Calu3 (cell line): ENCODE data around the gene TNFRSF9. TPM values are rescaled to one million over a fixed set of nuclear protein-coding genes. Genes with fewer than 3 reads are reported as not detected.

Experiments
- BruUV-seq: library from RNA; stranded (reverse); fragments of 400-500 nt; replicated peaks from 2 replicates; lab custom pipeline; 2021; lab: Mats Ljungman, UMichigan
- CTCF ChIA-PET: fragments of 300-600 bp; sonication (Branson Sonifier 250); formaldehyde crosslinking; loops from one replicate; lab custom pipeline; 2022; ENCODE audit warnings: antibody characterized with exemption; lab: Charles Lee
- DNase-seq: peaks from one replicate; pipeline ENCODE4 v3.0.0; 2022
- H3K27ac Mint-ChIP-seq: one replicate; pipeline ENCODE4 v1.8.0; 2022; ENCODE audit warnings: mixed read lengths; ENCODE audit not compliant: unreplicated experiment
- H3K27me3 Mint-ChIP-seq: one replicate; pipeline ENCODE4 v1.8.0; 2022; ENCODE audit warnings: mixed read lengths; ENCODE audit not compliant: unreplicated experiment
- H3K36me3 Mint-ChIP-seq: one replicate; pipeline ENCODE4 v1.8.0; 2022; ENCODE audit warnings: mild to moderate bottlenecking, moderate library complexity, mixed read lengths; ENCODE audit not compliant: insufficient read depth, unreplicated experiment
- H3K4me1 Mint-ChIP-seq: one replicate; pipeline ENCODE4 v1.8.0; 2022; ENCODE audit warnings: mild to moderate bottlenecking, low read depth, mixed read lengths; ENCODE audit not compliant: unreplicated experiment
- H3K4me3 Mint-ChIP-seq: one replicate; pipeline ENCODE4 v1.8.0; 2022; ENCODE audit warnings: mild to moderate bottlenecking, low read depth, moderate library complexity, mixed read lengths; ENCODE audit not compliant: unreplicated experiment
- H3K9me3 Mint-ChIP-seq: one replicate; pipeline ENCODE4 v1.8.0; 2022; ENCODE audit warnings: low read depth, mixed read lengths; ENCODE audit not compliant: unreplicated experiment
- intact Hi-C: fragments of 100-400 bp; cut with micrococcal nuclease; formaldehyde crosslinking; loops from one replicate; pipeline ENCODE4 v1.10.0; 2022; ENCODE audit not compliant: unreplicated experiment
- total RNA-seq: library from RNA; stranded (reverse); gene quantifications from 2 replicates; pipeline ENCODE4 v1.2.3, GENCODE V29; 2022
- TF ChIP-seq, protein P1 (sequence below): fragments of 200-600 bp; IDR thresholded peaks from one replicate; pipeline ENCODE4 v1.8.0; 2022; ENCODE audit warnings: antibody characterized with exemption; ENCODE audit not compliant: unreplicated experiment

Gene TNFRSF9
- total RNA-seq, 1 experiment from 2014 or later: 0.42 TPM

DNA sequence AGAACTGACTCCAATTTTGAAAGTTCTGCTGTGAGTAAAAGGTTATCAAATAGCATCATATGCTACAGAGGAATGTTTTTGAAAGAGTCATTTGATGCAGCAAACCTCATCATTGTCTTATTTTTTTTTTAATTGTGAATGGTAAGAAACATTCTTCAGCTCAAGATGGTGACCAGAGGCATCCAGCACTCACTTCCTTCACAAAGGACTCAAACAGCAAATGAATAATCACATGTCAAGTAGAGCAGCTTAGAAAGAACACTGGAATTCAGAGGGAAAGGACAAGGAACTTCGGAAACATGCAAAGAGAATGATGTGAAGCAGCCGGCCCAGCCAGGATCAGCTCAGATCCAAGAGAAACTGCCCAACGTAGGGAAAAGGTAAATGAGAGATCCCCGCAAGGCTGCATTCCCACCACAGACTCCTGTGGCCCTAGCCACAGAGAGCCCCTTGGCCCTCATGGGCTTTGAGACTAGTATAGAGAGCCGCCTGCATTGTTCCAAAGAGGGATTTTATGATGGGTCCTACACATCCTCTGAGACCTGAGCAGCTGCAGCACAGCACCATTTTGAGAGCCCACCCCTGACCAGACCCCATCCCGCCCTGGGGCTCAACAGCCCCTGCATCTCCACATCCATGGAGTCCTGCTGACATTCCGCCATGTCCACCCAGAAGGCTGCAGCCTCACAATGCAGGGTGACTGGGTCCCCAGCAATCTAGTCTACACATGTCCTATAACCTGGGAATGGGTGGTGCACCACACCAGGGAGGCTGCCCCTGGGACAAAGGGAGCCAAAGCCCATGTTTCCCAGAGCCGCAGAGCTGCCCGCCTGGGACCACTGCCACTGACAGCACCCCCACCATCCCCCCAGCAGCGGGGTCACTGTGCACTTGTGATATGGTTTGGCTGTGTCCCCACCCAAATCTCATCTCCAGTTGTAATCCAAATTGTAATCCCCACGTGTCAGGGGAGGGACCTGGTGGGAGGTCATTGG, 66.5 kb downstream of the TNFRSF9 start:
- H3K27ac Mint-ChIP-seq: no peak overlapping the region
- intact Hi-C loops: no loop called here
- TF ChIP-seq, protein P1, sequence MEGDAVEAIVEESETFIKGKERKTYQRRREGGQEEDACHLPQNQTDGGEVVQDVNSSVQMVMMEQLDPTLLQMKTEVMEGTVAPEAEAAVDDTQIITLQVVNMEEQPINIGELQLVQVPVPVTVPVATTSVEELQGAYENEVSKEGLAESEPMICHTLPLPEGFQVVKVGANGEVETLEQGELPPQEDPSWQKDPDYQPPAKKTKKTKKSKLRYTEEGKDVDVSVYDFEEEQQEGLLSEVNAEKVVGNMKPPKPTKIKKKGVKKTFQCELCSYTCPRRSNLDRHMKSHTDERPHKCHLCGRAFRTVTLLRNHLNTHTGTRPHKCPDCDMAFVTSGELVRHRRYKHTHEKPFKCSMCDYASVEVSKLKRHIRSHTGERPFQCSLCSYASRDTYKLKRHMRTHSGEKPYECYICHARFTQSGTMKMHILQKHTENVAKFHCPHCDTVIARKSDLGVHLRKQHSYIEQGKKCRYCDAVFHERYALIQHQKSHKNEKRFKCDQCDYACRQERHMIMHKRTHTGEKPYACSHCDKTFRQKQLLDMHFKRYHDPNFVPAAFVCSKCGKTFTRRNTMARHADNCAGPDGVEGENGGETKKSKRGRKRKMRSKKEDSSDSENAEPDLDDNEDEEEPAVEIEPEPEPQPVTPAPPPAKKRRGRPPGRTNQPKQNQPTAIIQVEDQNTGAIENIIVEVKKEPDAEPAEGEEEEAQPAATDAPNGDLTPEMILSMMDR: no peak
- CTCF ChIA-PET: interaction anchor here (0.5 kb wide), 1 partner anchor 1061 kb away, joined by 4 read pairs; no protein-coding TSS in a partner anchor
- no peaks in the 10 kb centered on the region for H3K4me1 Mint-ChIP-seq
- no peak overlapping the region for H3K4me3 Mint-ChIP-seq
- H3K36me3 Mint-ChIP-seq: no peaks in the 10 kb centered on the region
- peaks cover 22% of the 10 kb centered on the region for H3K27me3 Mint-ChIP-seq
- H3K9me3 Mint-ChIP-seq: no peaks in the 10 kb centered on the region
- BruUV-seq: no TSS peak
- no peak for DNase-seq

DNA sequence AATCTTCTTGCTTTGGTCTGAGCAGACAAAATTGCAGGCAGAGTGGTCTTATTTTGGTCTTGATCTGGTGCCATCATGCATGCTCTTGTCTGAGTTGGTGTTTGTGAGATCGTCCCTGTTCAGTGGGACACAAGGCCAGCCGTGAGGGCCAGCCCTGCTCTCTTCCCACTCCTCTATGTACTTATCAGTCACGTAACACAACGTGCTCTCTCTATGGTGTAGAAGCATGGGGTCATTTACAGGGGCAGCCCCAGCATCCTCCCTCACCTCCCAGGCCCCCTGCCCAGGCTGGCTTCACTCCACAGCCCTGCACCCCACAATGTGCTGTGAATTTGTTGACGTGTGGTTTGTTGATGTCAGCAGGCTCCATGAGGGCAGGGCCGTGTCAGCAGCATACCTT, 69.5 kb downstream of the TNFRSF9 start:
- Mint-ChIP-seq H3K4me3 (no peak overlapping the region), H3K27ac (no peak overlapping the region), H3K27me3 (peaks cover 22% of the 10 kb centered on the region), H3K9me3 (no peaks in the 10 kb centered on the region), H3K4me1 (no peaks in the 10 kb centered on the region), H3K36me3 (no peaks in the 10 kb centered on the region)
- DNase-seq: no peak
- CTCF ChIA-PET: no interaction called here
- no TSS peak for BruUV-seq
- TF ChIP-seq, protein P1: no peak
- intact Hi-C loops: no loop called here

DNA sequence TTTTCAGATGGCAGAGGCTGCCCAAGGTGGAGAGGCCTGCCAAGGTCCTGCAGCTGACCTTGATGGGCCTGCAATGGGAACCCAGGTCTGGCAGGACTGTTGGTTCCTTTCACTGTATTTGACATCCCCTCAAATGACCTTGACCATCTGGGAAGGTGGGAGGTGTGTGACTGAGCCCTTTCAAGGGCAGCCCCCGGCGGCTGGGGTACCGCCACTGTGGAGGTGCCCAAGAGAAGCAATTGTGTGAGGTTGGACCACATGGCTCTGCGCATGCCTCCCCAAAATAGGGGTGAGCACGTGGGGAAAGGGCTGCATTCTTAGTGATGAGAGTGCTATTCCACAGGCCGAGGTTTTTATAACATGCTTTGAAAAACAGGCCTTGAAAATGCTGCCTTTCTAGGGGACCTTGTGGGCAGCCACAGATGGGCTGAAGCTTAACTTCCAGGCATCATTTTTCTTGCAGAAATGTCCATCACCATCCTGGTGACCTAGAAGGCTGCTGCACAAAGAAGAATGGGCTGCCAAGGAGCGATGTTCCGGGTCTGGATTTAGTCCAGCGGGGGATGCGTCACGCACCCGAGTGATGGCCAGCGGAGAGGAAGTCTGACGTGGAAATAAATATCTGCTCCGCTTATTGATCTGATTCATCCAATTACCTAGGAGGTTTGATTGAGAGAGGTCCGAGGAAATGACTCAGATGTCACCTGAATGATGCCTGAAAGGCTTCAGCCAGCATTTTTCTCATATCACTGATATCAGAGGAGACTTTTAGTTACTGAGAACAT, 71.3 kb downstream of the TNFRSF9 start:
- Mint-ChIP-seq H3K27ac (no peak overlapping the region), H3K4me1 (no peaks in the 10 kb centered on the region), H3K36me3 (no peaks in the 10 kb centered on the region), H3K4me3 (no peak overlapping the region), H3K9me3 (no peaks in the 10 kb centered on the region), H3K27me3 (peaks cover 16% of the 10 kb centered on the region)
- CTCF ChIA-PET: interaction anchor here (0.6 kb wide), 1 partner anchor 17 kb away, joined by 4 read pairs; the partner anchor contains the start of gene UTS2
- no TSS peak for BruUV-seq
- TF ChIP-seq, protein P1: no peak
- intact Hi-C loops: no loop called here
- DNase-seq: no peak

DNA sequence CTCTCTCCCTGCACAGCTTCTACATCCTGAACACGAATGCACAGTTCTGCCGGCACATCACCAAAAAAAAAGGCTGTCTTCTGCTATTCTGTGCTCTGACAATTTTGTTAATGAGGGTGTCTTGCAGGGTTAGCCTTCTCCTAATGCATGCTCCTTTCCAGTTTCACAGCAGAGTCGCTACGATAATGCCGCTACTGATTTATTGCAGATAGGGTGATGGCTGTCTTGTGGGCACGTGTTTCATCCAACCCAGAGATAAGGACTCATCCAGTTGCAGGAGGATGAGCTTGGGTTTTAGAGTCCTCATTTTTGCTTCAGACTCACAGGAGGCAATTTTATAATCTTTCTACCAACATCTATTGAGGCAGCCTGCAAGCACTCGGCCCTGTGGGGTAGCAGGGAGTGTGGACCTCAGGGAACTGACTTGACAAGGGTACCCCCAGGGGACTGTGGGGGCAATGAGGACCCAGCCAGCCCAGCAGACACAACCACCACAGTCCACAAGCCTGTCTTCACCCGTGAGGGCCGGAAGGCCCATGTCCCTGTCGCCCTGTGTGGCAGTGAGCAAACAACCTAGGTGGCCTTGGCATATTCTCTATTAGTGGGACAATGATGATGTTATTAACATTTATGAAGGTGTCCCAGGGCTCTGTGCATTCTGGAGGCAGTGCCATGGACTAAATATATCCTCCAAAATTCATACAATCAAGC, 72.4 kb downstream of the TNFRSF9 start:
- H3K4me3 Mint-ChIP-seq: no peak overlapping the region
- intact Hi-C loops: no loop called here
- H3K36me3 Mint-ChIP-seq: no peaks in the 10 kb centered on the region
- no peak overlapping the region for H3K27ac Mint-ChIP-seq
- H3K27me3 Mint-ChIP-seq: peaks cover 5% of the 10 kb centered on the region
- no peaks in the 10 kb centered on the region for H3K4me1 Mint-ChIP-seq
- BruUV-seq: no TSS peak
- TF ChIP-seq, protein P1: no peak
- H3K9me3 Mint-ChIP-seq: no peaks in the 10 kb centered on the region
- CTCF ChIA-PET: interaction anchor here (0.6 kb wide), 1 partner anchor 141 kb away, joined by 3 read pairs; no protein-coding TSS in a partner anchor
- no peak for DNase-seq
